Measurements from ENCODE around the gene OBSCN.

The OBSCN gene

DNA sequence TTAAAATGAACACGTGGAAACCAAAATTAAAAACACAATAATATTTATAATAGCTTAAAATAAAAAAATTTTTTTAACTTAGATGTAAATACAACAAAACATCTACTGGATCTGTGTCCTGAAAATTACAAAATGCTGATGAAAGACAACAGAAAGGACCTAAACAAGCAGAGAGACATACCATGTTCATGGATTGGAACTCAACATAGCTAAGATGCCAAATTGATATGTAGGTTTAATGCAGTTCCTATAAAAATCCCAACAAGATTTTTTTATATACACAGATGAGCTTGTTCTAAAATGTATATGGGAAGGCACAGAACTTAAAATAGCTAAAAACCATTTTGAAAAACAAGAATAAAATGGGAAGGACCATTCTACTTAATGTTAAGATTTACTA is 117.4 kb downstream of the OBSCN start:
- TF ChIP-seq POLR2AphosphoS5 (IDR thresholded peaks at IDR 0.05; ENCODE audit: low read depth, low read length) = no peak
- TF ChIP-seq SIN3A (IDR thresholded peaks at IDR 0.05; ENCODE audit: borderline replicate concordance, insufficient read depth, low read length) = no peak
- TF ChIP-seq, protein P1, sequence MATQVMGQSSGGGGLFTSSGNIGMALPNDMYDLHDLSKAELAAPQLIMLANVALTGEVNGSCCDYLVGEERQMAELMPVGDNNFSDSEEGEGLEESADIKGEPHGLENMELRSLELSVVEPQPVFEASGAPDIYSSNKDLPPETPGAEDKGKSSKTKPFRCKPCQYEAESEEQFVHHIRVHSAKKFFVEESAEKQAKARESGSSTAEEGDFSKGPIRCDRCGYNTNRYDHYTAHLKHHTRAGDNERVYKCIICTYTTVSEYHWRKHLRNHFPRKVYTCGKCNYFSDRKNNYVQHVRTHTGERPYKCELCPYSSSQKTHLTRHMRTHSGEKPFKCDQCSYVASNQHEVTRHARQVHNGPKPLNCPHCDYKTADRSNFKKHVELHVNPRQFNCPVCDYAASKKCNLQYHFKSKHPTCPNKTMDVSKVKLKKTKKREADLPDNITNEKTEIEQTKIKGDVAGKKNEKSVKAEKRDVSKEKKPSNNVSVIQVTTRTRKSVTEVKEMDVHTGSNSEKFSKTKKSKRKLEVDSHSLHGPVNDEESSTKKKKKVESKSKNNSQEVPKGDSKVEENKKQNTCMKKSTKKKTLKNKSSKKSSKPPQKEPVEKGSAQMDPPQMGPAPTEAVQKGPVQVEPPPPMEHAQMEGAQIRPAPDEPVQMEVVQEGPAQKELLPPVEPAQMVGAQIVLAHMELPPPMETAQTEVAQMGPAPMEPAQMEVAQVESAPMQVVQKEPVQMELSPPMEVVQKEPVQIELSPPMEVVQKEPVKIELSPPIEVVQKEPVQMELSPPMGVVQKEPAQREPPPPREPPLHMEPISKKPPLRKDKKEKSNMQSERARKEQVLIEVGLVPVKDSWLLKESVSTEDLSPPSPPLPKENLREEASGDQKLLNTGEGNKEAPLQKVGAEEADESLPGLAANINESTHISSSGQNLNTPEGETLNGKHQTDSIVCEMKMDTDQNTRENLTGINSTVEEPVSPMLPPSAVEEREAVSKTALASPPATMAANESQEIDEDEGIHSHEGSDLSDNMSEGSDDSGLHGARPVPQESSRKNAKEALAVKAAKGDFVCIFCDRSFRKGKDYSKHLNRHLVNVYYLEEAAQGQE (IDR thresholded peaks at IDR 0.05; ENCODE audit: insufficient read depth in 1 of 2, low read depth in 2 of 2, low read length in 2 of 2) = no peak
- no peak for TF ChIP-seq FOXP2 (optimal IDR thresholded peaks at IDR 0.05; ENCODE audit: borderline replicate concordance, extremely low read depth, extremely low read length, insufficient read depth)
- TF ChIP-seq TAF1 (IDR thresholded peaks at IDR 0.05; ENCODE audit: borderline replicate concordance, insufficient read depth, low read length) = no peak

DNA sequence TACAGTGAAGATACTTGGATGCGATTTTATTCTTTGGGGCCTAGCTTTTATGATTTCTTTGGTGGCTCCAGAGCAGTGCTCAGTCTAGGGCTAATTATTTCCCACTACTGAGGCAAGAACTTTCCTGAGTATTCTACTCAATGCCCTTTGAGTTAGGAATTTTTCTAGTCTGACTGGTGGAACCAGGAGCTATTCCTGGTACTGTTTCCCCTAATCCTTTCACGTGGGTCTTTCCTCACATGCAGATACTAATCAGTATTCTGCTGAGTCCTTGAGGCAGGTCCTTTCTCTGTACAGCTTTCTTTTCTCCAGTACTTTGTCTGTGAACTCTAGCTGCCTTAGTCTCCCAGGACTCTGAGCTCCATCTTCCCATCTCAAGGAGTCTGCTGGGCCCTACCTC is 122.0 kb downstream of the OBSCN start:
- TF ChIP-seq SIN3A (IDR thresholded peaks at IDR 0.05; ENCODE audit: borderline replicate concordance, insufficient read depth, low read length) = no peak
- no peak for TF ChIP-seq POLR2AphosphoS5 (IDR thresholded peaks at IDR 0.05; ENCODE audit: low read depth, low read length)
- no peak for TF ChIP-seq TAF1 (IDR thresholded peaks at IDR 0.05; ENCODE audit: borderline replicate concordance, insufficient read depth, low read length)
- no peak for TF ChIP-seq FOXP2 (optimal IDR thresholded peaks at IDR 0.05; ENCODE audit: borderline replicate concordance, extremely low read depth, extremely low read length, insufficient read depth)
- TF ChIP-seq, protein P1 (IDR thresholded peaks at IDR 0.05; ENCODE audit: insufficient read depth in 1 of 2, low read depth in 2 of 2, low read length in 2 of 2) = no peak

DNA sequence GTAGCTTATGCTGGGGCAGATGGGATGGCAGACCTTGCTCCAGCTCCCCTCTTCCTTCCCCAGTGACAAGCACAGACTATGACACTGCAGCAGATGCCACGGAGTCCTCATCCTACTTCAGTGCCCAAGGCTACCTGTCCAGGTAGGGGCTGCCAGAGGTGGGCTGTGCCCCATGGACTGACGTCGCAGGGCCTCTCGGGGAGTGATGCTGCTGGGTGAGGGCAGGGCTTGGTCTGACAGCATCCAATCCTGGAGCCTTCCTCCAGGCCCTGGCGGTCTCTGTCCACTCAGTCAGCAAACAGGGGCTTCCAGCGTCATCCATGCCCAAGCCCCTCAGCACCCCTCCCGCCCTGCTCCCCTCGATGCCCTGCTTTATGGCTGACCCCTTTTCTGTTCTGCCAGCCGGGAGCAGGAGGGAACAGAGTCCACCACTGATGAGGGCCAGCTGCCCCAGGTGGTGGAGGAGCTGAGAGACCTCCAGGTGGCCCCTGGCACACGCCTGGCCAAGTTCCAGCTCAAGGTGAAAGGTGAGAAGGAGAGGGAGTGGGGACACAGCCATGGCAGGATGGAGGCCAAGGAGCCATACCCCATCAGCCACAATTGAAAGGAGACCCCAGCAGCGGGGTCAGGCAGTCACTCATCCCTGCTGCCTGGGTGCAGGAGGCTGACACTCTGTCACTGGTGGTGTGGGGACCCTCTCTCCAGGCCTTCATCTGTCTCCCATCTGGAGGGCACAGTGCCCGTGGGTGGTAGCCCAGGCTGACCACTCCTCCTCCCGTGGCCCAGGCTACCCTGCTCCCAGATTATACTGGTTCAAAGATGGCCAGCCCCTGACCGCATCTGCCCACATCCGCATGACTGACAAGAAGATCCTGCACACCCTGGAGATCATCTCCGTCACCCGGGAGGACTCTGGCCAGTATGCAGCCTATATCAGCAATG is 125.2 kb downstream of the OBSCN start:
- TF ChIP-seq TAF1 (IDR thresholded peaks at IDR 0.05; ENCODE audit: borderline replicate concordance, insufficient read depth, low read length) (no peak), FOXP2 (optimal IDR thresholded peaks at IDR 0.05; ENCODE audit: borderline replicate concordance, extremely low read depth, extremely low read length, insufficient read depth) (no peak), SIN3A (IDR thresholded peaks at IDR 0.05; ENCODE audit: borderline replicate concordance, insufficient read depth, low read length) (no peak), POLR2AphosphoS5 (IDR thresholded peaks at IDR 0.05; ENCODE audit: low read depth, low read length) (no peak)
- TF ChIP-seq, protein P1 (IDR thresholded peaks at IDR 0.05; ENCODE audit: insufficient read depth in 1 of 2, low read depth in 2 of 2, low read length in 2 of 2) = no peak

DNA sequence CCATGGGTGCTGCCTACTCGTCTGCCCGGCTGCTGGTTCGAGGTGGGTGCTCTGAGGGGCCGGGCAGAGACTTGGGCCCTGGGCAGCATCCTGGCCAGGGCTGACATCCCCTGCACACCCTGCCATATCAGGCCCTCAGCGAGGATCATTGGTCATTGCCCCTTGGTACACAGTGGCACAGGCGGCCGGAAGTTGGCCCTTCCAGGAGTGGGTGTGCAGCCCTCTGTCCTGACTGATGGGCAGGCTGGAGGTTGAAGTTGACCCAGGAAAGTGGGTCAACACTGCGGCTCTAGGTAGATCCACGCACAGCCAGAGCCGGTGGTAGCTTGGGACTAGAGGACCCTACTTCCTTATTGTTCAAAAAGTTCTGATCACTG is 125.9 kb downstream of the OBSCN start:
- TF ChIP-seq TAF1 (IDR thresholded peaks at IDR 0.05; ENCODE audit: borderline replicate concordance, insufficient read depth, low read length) = no peak
- TF ChIP-seq POLR2AphosphoS5 (IDR thresholded peaks at IDR 0.05; ENCODE audit: low read depth, low read length) = no peak
- no peak for TF ChIP-seq SIN3A (IDR thresholded peaks at IDR 0.05; ENCODE audit: borderline replicate concordance, insufficient read depth, low read length)
- TF ChIP-seq FOXP2 (optimal IDR thresholded peaks at IDR 0.05; ENCODE audit: borderline replicate concordance, extremely low read depth, extremely low read length, insufficient read depth) = no peak
- TF ChIP-seq, protein P1 (IDR thresholded peaks at IDR 0.05; ENCODE audit: insufficient read depth in 1 of 2, low read depth in 2 of 2, low read length in 2 of 2) = no peak
